Tibial nerve (tissue), 4 donors: ENCODE results near the gene RNASE8. TPM values are rescaled to one million over a fixed set of nuclear protein-coding genes. Genes with fewer than 3 reads are reported as not detected.

Experiments
- total RNA-seq, 4 donors: library from RNA; depleted of rRNA; stranded (reverse); fragments of >200 nt; gene quantifications; one replicate each; pipeline ENCODE4 v1.1.0, GENCODE V29; 2016

The RNASE8 gene
- total RNA-seq, 4 donors from 2014 or later, result not detected

Other genes with a start within 250 kb of the RNASE8 start
- gene RNASE3, start 166.4 kb upstream of the RNASE8 start, total RNA-seq, result under 1 TPM in 1 of 4 donors, not detected in 3; 0.63 TPM
- 1 to 10 TPM in 2 of 4 donors, under 1 TPM in 1, not detected in 1; 0.59 to 3.5 (median 1.3) TPM for gene RNASE2, start 102.3 kb upstream of the RNASE8 start, total RNA-seq
- 100 to 1,000 TPM in 3 of 4 donors, 10 to 100 TPM in 1; 61.5 to 134 (median 122) TPM for gene METTL17, start 67.8 kb upstream of the RNASE8 start, total RNA-seq
- gene SLC39A2, start 58.5 kb upstream of the RNASE8 start, total RNA-seq, result not detected
- gene NDRG2, start 32.8 kb upstream of the RNASE8 start, total RNA-seq, result 100 to 1,000 TPM; 370 to 971 (median 750) TPM
- gene TPPP2, start 27.6 kb upstream of the RNASE8 start, total RNA-seq, result not detected
- not detected for gene RNASE13, start 23.0 kb upstream of the RNASE8 start, total RNA-seq
- not detected for gene RNASE7, start 15.5 kb upstream of the RNASE8 start, total RNA-seq
- gene ARHGEF40, start 12.5 kb downstream of the RNASE8 start, total RNA-seq, result 100 to 1,000 TPM in 1 of 4 donors, 10 to 100 TPM in 3; 72.5 to 128 (median 80.9) TPM
- 10 to 100 TPM; 28.6 to 90.3 (median 34.9) TPM for gene ZNF219, start 40.8 kb downstream of the RNASE8 start, total RNA-seq
- under 1 TPM in 2 of 4 donors, not detected in 2; 0.44 to 0.63 TPM for gene TMEM253, start 43.2 kb downstream of the RNASE8 start, total RNA-seq
- under 1 TPM in 1 of 4 donors, not detected in 3; 0.39 TPM for gene OR5AU1, start 98.2 kb downstream of the RNASE8 start, total RNA-seq
- gene HNRNPC, start 211.6 kb downstream of the RNASE8 start, total RNA-seq, result 100 to 1,000 TPM; 349 to 485 (median 426) TPM
- gene RPGRIP1, start 222.3 kb downstream of the RNASE8 start, total RNA-seq, result under 1 TPM in 3 of 4 donors, not detected in 1; 0.22 to 0.90 (median 0.78) TPM